ACHN (cell line): Measurements from ENCODE around the gene KLK14.

Experiments used
- DNase-seq: peaks from one replicate; pipeline ENCODE4 v3.0.0-alpha.2; 2015
- in situ Hi-C: cut with HindIII; loops from 2 replicates; pipeline ENCODE4 v1.10.0; 2017; ENCODE audit warnings: low sequenced_read_pairs, low pct_ligation_motif_present, low pct_unique_long_range_greater_than_20kb

Gene KLK14

GRCh38 chr19:51065221-51065960 lies 17.3 kb downstream of the KLK14 start:
- no peak for DNase-seq
- in situ Hi-C loops: no loop called here

GRCh38 chr19:51064534-51065220 lies 18.0 kb downstream of the KLK14 start, which contains the start of gene KLK13:
Gene KLK13, minus strand, starts transcription at chr19:51065092. Its CDS starts 25 bp downstream, at chr19:51065067.
- peak; percentile 1 for DNase-seq
- in situ Hi-C loops: no loop called here

- DNase-seq: no peak
- in situ Hi-C loops: no loop called here
These were observed 19.0 kb downstream of the KLK14 start for GRCh38 chr19:51063664-51064063.

GRCh38 chr19:51060973-51061372 lies 21.7 kb downstream of the KLK14 start:
- in situ Hi-C loops: no loop called here
- DNase-seq: no peak

- in situ Hi-C loops: no loop called here
- no peak for DNase-seq
These were observed 22.4 kb downstream of the KLK14 start for GRCh38 chr19:51060336-51060735.

GRCh38 chr19:51059715-51060114 lies 23.0 kb downstream of the KLK14 start:
- no peak for DNase-seq
- in situ Hi-C loops: no loop called here

- in situ Hi-C loops: no loop called here
- DNase-seq: no peak
These were observed 26.8 kb downstream of the KLK14 start for GRCh38 chr19:51055866-51056265.

GRCh38 chr19:51047031-51047335 lies 35.7 kb downstream of the KLK14 start:
- no peak for DNase-seq
- in situ Hi-C loops: no loop called here

- in situ Hi-C loops: no loop called here
- no peak for DNase-seq
These were observed 38.4 kb downstream of the KLK14 start for GRCh38 chr19:51044327-51044726.

- in situ Hi-C loops: no loop called here
- no peak for DNase-seq
These were observed 39.2 kb downstream of the KLK14 start for GRCh38 chr19:51043497-51043896.

- in situ Hi-C loops: no loop called here
- DNase-seq: no peak
These were observed 42.5 kb downstream of the KLK14 start for GRCh38 chr19:51040151-51040550.

- in situ Hi-C loops: no loop called here
- DNase-seq: no peak
These were observed 46.2 kb downstream of the KLK14 start for GRCh38 chr19:51036519-51036918.

- no peak for DNase-seq
- in situ Hi-C loops: no loop called here
These were observed 48.0 kb downstream of the KLK14 start, which contains the start of gene KLK12 for GRCh38 chr19:51034704-51035103. Gene KLK12, minus strand, starts transcription at chr19:51035002. Its CDS starts 381 bp downstream, at chr19:51034621.

- no peak for DNase-seq
- in situ Hi-C loops: no loop called here
These were observed 50.8 kb downstream of the KLK14 start for GRCh38 chr19:51031880-51032225.

GRCh38 chr19:51031220-51031879 lies 51.3 kb downstream of the KLK14 start:
- no peak for DNase-seq
- in situ Hi-C loops: no loop called here

- in situ Hi-C loops: no loop called here
- no peak for DNase-seq
These were observed 52.1 kb downstream of the KLK14 start for GRCh38 chr19:51030631-51031030.

- in situ Hi-C loops: no loop called here
- no peak for DNase-seq
These were observed 53.0 kb downstream of the KLK14 start for GRCh38 chr19:51029718-51030117.
